Measurements from ENCODE around the gene EHBP1.
A peak's percentile ranks its signal among the peaks of the same experiment; 100 is the strongest.
"Not testable (repeated sequence)": the region's sequence is repeated elsewhere in the genome, so short reads cannot be mapped to it uniquely, and the experiment has no call there.

EHBP1 gene

DNA sequence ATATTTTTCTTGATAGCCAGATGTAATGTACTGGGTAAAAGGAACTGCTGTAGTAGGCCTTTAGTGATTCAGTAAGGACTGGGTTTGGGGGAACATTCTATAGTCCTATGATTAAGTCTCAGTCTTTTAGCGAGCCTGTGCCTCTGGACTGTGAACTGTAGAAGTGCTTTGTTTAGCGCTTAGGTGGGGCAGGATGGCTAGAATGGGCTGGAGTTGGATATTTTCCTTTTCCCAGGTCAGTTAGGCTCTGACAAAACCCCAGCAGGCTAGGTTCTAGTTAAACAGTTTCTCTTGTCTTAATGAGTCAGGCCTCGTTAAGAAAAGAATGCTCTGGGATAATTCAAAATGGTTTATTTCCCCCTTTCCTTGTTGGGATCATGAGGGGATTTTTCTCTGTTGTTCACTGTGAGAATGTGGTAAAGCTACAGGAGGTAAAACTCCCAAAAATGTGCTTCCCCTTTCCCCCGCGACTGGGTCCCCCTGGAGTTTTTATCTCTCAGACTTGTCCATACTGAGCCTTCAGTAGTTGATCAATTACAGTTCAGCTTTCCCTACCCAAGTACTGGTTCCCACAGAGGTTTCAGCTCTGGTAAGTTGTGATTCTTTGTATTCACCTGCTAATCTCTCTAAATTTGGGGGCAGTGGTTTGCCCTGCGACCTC, 31.5 kb downstream of the EHBP1 start:
- no peak for DNase-seq

DNA sequence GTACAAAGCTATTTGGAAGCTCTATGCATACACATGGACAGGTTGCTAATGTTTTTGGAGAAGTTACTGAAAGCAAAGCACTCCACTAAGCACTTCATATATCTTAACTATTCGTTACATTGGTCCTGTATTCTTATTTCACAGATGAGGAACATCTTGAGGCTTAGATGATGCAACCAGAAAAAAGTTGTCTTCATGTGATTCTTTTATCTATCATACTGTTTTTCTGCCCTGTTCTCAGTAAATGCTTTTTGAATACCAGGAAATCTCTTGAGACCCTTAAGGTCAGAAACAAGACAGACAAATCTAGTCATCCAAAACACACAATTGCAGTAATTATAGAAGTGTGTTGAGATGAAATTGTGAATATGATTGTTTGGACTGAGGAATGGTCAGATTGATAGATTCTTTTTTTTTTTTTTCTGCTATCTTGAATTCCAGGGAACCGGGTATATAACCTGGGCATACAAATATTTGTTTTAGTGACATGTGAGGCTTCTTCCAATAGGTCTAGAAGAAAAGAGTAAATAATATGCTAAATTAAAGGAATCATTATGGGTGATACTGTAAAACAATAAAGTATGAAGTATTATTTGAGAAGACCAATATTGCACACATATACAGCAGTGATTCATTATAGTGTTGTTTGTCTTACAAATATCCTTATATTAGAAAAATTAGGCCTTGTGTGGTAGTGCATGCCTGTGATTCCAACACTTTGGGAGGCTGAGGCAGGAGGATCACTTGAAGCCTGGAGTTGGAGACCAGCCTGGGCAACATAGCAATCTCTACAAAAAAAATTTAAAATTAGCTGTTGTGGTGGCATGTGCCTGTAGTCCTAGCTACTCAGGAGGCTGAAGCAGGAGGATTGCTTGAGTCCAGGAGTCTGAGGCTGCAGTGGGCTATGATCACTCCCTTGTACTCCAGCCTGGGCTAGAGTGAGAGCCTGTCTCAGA, 33.7 kb downstream of the EHBP1 start:
- DNase-seq = no peak

DNA sequence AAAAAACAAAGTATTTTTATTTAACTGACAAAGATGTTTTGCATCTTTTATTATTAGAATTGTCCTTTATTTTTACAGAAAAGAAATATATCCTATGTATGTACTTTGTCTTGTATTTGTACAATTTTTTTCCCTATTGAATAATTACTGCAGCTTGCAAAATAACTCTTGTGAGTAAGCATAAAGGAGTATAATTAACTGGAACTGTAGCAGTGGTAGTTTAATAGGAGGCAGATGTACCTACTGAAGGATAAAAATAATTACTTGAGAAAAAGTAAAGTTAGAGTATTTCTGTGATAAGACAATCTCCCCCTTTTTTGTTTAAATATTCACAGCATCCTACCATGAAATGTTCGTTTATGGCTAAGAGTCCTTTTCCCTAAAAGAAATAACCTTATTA, 34.7 kb downstream of the EHBP1 start:
- DNase-seq = no peak

DNA sequence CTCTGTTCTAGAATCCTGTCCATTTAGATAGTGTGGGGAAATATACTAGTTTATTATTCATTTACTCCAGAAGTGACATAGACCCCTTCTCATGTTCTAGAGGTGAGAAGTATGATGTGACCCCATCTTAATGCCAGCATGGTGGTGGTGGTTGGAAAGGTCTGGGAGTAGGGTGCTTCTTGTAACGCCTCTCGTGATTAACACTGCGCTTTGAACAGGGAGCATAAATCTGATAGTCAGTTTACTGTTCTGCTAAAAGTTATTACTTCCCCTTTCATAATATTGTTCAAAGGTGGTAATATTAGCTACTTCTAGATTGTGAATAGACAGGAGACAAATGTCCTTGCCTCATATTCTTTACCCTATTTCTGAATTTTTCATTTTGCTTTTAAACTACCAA, 35.6 kb downstream of the EHBP1 start:
- no peak for DNase-seq

DNA sequence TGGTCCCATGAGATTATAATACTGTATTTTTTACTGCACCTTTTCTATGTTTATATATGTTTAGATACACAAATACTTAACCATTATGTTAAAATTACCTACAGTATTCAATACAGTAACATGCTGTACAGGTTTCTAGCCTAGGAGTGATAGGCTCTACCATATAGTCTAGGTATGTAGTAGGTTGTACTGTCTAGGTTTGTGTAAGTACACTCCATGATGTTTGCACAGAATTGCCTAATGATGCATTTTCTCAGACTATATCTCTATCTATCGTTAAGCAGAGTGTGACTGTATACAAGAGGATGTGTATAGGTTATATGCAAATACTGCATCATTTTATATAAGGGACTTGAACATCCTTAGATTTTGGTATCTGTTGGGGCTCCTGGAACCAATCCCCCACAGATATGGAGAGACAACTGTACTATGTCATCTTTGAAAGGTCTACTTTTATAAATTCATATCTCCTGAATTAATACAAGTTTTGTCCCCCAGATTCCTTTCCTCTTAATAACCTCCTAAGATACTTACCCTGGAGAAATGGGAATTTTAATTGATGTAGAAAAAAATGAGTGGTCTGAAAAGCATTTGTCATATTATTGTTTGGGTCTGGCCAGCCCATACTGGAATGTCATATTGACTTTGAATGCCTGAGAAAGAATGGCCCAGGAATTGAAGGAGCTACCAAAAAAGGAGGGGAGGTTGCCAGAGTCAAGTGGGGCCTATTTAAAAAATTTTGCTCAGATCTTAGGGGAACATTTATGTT, 36.6 kb downstream of the EHBP1 start:
- DNase-seq = no peak

DNA sequence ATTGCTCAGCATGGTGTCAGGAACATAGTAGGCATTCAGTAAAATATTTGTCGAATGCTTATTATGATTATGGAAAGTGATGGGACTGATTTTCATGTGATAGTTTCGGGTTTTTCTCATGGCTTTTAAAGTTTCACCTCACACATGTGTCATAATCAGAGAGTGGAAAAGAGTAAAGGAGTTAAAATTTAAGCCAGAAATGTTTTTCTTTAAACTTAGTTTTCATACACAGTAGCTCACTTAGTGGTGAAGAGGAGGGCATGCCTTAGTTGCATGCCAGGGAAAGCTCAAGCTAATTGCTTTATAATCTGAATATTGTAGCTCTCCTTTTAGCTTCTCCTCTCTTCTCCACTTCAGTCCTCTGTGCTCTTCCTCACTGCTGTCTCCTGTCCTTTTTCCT, 38.0 kb downstream of the EHBP1 start:
- DNase-seq = no peak

DNA sequence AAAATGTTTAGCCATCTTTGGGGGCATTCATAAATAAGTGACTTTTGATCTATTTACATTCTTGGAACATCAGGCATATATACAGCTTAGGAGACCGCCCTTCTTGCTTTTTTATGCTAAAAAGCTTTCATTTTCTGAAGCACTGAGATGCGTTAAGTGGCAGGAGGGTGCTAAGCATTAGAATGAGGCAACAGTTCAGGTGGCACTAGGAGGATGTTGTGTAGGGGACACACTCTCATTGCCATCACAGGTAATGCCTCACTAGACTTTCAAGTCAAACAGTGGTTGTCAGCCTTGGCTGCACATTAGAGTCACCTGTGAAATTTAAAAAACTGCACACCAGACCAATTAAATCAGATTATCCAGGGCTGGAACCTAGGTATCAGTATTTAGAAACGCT, 39.1 kb downstream of the EHBP1 start:
- no peak for DNase-seq

DNA sequence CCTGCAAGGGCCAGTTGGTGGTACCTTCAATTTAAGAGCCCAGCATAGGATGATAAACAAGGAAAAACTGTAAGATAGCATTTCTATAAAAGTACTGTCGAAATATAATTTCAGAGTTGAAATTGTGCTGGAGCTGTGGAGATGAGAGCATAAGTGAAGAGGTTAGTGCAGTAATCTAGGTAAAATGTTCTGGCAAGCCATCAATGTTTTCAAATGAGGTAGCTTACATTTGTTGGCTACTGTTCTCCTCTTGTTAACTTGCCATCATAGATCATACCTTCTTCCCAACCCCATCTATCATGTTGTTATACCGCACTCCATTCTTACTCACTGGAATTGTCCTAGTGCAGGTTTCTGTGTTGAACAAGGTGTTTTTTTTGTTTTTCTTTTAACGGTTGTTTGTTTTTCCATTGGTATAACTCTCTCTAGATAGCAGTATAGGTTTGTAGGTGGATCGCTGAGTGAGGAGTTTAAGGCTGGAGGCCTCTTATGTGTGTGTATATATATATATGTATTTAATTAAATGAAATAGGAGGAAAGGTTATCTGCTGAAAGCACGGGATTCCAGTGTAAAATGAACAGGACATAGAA, 40.5 kb downstream of the EHBP1 start:
- DNase-seq = no peak

DNA sequence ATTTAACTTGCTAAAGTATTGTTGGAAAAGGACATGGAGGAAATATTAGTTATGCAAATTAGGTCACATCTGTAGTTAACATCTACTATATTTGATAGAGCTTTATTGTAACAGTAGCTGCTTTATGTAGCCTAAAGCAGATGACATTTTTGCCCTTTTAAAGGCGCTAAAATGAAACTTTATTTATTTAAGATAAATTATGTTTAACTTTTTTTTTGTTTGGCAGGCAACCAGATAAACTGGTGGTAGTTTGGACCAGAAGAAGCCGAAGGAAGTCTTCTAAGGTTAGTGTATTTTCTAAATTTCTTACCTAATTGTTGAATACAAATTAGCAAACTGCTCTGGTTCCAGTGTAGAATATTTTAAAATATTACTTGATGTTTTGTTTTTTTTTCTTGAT, 41.7 kb downstream of the EHBP1 start:
- DNase-seq = no peak

DNA sequence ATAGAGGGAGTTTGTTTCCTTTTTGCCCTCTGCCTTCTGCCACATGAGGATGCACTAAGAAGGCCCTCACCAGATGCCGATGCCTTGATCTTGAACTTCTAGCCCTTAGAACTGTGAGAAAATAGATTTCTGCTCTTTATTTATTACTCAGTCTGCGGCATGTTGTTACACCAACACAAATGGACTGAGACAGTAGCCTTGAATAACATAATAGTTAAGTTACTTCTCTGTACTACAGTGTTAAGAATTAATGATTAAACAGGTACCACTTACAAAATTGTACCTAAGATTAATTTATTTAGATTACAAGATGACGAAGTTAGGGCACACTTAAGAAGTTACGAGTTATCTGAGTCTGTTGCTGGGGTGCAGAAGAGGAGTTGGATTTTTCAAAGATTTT, 42.4 kb downstream of the EHBP1 start:
- no peak for DNase-seq

DNA sequence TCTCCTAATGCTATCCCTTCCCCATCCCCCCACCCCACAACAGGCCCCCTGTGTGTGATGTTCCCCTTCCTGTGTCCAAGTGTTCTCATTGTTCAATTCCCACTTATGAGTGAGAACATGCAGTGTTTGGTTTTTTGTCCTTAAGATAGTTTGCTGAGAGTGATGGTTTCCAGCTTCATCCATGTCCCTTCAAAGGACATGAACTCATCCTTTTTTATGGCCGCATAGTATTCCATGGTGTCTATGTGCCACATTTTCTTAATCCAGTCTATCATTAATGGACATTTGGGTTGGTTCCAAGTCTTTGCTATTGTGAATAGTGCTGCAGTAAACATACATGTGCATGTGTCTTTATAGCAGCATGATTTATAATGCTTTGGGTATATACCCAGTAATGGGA, 43.6 kb downstream of the EHBP1 start:
- not testable (repeated sequence) for DNase-seq

DNA sequence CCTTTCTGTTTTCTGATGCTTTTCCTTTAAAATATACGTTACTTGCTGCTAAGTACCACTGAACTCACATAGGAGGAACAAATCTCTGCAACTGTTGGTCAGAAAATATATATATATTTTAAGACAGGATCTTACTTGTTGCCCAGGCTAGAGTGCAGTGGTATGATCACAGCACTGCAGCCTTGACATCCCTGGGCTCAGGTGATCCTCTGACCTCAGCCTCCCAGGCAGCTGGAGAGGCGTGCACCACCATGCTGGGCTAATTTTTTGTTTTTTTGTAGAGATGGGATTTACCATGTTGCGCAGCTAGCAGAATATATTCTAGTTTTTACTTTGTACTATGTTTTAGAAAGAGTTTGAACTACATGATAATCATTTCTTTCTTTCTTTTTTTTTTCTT, 51.5 kb downstream of the EHBP1 start:
- no peak for DNase-seq

DNA sequence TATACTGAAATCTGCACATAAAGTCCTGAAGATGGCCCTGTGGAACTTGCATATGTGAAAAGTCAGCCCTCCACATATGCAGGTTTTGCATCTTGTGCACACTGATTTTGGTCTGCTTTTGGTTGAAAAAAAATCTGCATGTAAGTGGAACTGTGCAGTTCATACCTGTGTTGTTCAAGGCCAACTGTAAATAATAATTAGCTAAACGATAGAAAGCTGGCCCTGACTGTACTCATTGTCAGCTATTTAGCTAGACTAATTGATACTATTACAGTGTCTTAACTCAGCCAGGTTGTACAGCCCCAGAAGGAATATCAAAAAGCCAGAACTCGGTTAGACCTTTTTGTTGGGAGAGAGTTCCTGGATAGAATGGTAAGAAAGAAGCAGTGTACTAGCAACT, 54.5 kb downstream of the EHBP1 start:
- DNase-seq = no peak

DNA sequence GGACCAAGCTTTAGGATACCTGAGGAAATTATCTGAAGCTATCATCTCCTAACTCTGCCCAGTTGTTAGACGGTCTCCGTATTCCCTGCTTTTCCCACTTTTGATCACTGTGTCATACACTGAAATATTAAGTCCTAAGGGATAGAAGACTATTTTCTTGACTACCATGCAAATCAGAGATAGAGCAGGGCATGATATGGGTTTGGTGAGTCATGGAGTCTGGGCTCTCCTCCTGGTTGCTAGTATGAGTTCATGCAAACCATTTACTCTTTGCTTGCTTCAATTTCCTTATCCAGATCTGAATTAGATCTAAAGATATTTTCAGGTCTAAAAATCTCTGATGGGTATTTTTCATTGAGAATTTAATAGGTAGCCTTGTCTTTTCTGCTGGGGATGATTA, 55.0 kb downstream of the EHBP1 start:
- no peak for DNase-seq

DNA sequence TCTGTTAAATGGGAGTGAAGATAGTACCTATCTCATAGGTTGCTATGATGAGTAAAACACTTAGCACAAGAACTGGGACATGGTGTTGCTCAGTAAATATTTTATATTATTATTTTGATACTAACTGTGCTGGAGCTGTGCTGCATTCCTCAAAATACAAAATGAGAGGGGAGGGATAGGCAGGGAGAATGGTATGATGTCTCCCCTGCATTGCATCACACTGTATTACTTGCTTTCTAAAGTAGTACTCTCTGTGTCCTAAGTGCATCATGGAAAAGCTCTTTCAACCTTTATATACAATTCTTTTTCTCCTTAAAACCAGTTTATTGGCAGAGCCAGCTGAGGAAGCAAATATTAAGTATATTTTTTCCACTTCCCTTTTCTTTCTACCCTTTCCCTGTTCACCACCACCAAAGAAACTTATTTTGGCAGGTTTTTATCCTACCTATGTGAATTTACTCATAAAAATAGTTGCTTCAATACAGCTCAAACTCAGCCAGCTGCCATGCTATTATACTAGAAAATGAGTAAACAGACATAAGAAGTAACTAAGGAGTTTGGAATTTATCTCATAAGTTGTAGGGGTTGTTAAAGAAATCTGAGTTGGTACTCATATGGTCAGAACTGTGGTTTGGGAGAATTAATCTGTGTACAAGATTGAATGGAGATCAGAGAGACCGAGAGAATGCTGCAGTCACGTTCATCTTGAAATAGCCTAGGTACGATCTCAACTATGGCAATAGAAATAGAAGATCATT, 60.3 kb downstream of the EHBP1 start:
- no peak for DNase-seq

DNA sequence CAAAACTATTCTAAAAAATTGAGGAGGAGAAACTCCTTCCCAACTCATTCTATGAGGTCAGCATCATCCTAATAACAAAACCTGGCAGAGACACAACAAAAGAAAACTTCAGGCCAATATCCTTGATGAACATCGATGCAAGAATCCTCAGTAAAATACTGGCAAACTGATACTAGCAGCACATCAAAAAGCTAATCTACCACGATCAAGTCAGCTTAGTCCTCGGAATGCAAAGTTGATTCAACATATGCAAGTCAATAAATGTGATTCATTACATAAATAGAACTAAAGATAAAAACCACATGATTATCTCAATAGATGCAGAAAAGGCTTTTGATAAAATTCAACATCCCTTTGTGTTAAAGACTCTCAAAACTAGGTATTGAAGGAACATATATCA, 63.1 kb downstream of the EHBP1 start:
- no peak for DNase-seq

DNA sequence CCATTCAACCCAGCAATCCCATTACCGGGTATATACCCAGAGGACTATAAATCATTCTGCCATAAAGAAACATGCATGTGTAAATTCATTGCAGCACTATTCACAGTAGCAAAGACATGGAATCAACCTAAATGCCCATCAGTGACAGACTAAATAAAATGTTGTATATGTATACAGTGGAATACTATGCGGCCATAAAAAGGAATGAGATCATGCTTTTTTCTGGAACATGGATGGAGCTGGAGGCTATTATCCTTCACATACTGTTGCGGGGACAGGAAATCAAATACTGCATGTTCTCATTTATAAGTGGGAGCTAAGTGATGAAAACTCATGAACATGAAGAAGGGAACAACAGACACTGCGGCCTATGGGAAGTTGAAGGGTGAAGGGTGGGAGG, 65.1 kb downstream of the EHBP1 start:
- DNase-seq = no peak

DNA sequence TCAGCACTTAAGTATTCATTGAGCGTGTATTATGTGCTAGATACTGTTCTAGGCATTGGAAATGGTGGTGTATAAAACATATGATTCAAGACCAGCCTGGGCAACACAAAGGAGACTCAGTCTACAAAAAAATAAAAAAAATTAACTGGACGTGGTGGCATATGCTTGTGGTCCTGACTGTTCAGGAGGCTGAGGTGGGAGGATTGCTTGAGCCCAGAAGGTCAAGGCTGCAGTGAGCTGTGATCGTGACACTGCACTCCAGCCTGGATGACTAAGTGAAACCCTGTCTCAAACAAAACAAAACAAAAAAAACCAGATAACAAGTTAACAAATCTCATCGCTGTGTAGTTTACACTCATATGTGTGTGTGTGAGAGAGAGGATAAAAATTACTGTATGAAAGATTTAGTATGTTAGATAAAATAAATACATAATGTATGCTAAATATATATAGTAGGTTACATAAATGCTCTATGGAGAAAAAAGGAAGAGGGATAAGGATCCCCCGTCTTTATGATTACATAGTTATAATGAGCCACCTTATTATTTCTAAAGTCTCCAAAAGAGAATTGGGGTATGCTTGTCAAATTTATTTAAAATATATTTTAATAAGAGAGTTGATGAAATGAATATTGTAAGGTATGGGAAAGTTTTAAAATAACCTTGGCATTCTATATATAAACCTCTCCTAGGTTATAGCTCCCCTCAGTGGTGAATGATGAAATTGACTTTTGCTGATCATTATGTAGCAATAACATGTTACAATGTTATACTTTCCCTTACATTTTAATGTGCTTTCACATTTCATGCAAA, 69.2 kb downstream of the EHBP1 start:
- peak in 1 of 14 donors; percentile 21 for DNase-seq

DNA sequence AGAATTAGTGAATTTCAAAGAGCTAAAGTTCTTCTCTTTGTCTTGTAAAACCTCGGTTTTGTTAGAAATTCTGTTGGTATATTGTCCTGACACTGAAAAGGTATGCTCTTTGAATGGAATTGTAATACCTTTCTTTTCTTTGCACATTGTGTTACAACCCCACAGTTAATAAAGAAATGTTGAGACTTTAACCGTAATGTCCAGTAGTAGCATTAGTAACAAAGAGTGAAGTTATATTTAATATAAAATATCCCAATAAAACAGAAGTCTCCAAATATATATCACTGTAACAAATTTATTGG, 69.8 kb downstream of the EHBP1 start:
- no peak for DNase-seq

DNA sequence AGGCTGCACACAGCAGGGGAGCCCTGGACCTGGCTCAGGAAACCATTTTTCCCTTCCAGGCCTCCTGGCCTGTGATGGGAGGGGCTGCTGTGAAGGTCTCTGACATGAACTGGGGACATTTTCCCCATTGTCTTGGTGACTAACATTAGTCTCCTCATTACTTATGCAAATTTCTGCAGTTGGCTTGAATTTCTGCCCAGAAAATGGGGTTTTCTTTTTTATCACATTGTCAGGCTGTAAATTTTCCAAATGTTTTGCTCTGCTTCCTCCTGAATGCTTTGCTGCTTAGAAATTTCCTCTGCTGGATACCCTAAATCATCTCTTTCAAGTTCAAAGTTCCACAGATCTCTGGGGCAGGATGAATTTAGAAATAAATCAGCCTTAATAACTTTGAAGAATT, 78.2 kb downstream of the EHBP1 start:
- no peak for DNase-seq

DNA sequence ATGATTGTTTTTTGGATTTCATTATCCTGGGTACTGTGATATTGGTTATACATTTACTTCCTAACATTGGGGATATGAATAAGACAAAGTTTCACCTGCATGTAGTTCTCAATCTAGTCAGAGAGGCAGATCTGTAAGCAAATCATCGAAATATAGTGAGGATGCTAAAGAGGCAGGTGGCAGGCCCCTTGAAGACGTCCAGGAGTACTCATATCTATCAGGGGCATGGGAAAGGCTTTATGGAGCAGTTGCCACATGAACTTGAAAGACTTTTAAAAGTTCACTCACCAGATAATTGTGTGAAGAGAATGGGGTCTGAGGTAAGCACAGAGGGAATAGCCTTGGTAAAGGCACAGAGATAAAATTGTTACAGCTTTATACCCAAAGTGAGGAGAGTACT, 78.8 kb downstream of the EHBP1 start:
- no peak for DNase-seq

DNA sequence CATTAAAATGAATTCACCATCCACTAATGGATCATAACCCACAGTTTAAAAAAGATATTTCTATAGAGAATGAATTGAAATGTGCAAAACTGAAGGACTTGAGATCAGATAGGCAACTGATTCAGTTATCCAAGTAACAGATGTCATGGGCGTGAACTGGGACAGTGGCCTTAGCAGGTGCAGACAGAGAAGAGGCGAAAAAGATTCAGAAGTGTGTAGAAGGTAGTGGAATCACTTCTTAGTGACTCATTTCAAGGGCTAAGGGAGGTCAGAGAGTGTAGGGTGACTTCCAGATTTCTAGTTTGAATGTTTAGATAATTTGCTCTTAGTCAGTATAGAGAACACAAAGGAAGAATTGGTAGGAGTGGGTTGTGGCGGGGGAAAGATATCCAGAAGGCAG, 79.7 kb downstream of the EHBP1 start:
- DNase-seq = no peak

All from C1 segment of cervical spinal cord (tissue), 14 donors.